Right lobe of liver (tissue), 6 donors: ENCODE results near the gene ASB17. TPM values are rescaled to one million over a fixed set of nuclear protein-coding genes. Genes with fewer than 3 reads are reported as not detected.

ENCODE experiments used
- ATAC-seq, 4 donors: fragments of 200-7000 bp; cut with Tn5 transposase; one replicate each; pipeline ENCODE4 v1.9.1; 2020; ENCODE audit warnings: mild to moderate bottlenecking in 4 of 4, moderate library complexity in 4 of 4
- DNase-seq, 3 donors: peaks; one replicate each; pipeline ENCODE4 v3.0.0-alpha.2; 2020
- H3K27ac ChIP-seq, 3 donors: fragments of 200-600 bp; one replicate each; pipeline ENCODE4 v1.8.0; 2022
- H3K27me3 ChIP-seq, 2 donors: fragments of 200-600 bp; one replicate each; pipeline ENCODE4 v1.8.0; 2022
- H3K36me3 ChIP-seq, 4 donors: fragments of 200-600 bp; sonication (generic) in 1 of 4; one replicate each; pipeline versions ENCODE4 v1.5.1 to v1.8.0; 2017 to 2022; ENCODE audit warnings: control low read depth in 1 of 4
- H3K4me1 ChIP-seq, 4 donors: fragments of 200-600 bp; sonication (generic) in 1 of 4; one replicate each; pipeline versions ENCODE4 v1.5.1 to v1.8.0; 2017 to 2022; ENCODE audit warnings: control low read depth in 1 of 4
- H3K4me3 ChIP-seq, 3 donors: fragments of 200-600 bp; one replicate each; pipeline ENCODE4 v1.8.0; 2022
- H3K9me3 ChIP-seq, 4 donors: fragments of 200-600 bp; sonication (generic) in 1 of 4; one replicate each; pipeline versions ENCODE4 v1.5.1 to v1.8.0; 2017 to 2022; ENCODE audit warnings: control low read depth in 1 of 4
- CTCF ChIP-seq, 4 donors: fragments of 200-600 bp in 3 of 4; fragments of 450-650 bp in 1 of 4; IDR thresholded peaks; one replicate each; pipeline versions ENCODE4 v1.5.1 to v1.8.0; 2016 to 2022; ENCODE audit warnings: antibody characterized with exemption in 4 of 4, mild to moderate bottlenecking in 2 of 4
- POLR2A ChIP-seq: fragments of 450-650 bp; IDR thresholded peaks from one replicate; pipeline ENCODE4 v1.6.1; 2017; ENCODE audit warnings: antibody characterized with exemption, mild to moderate bottlenecking
- WGBS: methylation state at CpG from one replicate; pipeline ENCODE4 v1.1.6; 2018; ENCODE audit warnings: low coverage, low lambda C conversion rate; ENCODE audit not compliant: insufficient coverage; ENCODE audit errors: missing lambda C conversion rate; 5-methylcytosine and 5-hydroxymethylcytosine counted together
- intact Hi-C, 2 donors: fragments of 100-400 bp; cut with DNase I; formaldehyde crosslinking; loops; one replicate each; pipeline versions ENCODE4 v1.11.2 to v1.14.1; 2022
- total RNA-seq, 6 experiments: library from RNA; depleted of rRNA in 2 of 6; stranded (reverse); fragments of >200 nt in 2 of 6; fragmentation: NEBNext Ultra II Directional in 3 of 6; extraction: Animal tissue kit (Norgen Biotek cat#: 25700) in 3 of 6; gene quantifications; one replicate each; pipeline versions ENCODE4 v1.1.0 to v1.2.4, GENCODE V29; 2016 to 2023
- donor health status: DM: no; HTN: yes; CAD: no.
- donor health status: DM: no; HTN: no; CAD: no.
- donor health status: DM: no; HTN: no; CAD: no.
- donor health status: DM: no; HTN: yes; CAD: no.
- donor health status: DM: no; HTN: yes; CAD: no.

Gene ASB17
- total RNA-seq, 6 experiments from 2014 or later = not detected

GRCh38 chr1:75879985-75880384 lies 52.2 kb downstream of the ASB17 start:
- H3K4me1 ChIP-seq = no peaks in the 10 kb centered on the region
- ATAC-seq (no peak), DNase-seq (no peak)
- H3K27me3 ChIP-seq = no peaks in the 10 kb centered on the region
- H3K36me3 ChIP-seq = no peaks in the 10 kb centered on the region
- H3K27ac ChIP-seq = no peak overlapping the region
- H3K4me3 ChIP-seq = no peak overlapping the region
- 40% methylated on average over 1 of the region's 1 CpG for WGBS
- intact Hi-C loops = no loop called here
- TF ChIP-seq CTCF (IDR thresholded peaks at IDR 0.05) (no peak), POLR2A (no peak)
- no peaks in the 10 kb centered on the region for H3K9me3 ChIP-seq

GRCh38 chr1:75870951-75871350 lies 61.3 kb downstream of the ASB17 start:
- Histone ChIP-seq H3K36me3 (no peaks in the 10 kb centered on the region), H3K27ac (no peak overlapping the region), H3K4me3 (no peak overlapping the region), H3K27me3 (no peaks in the 10 kb centered on the region), H3K4me1 (no peaks in the 10 kb centered on the region), H3K9me3 (no peaks in the 10 kb centered on the region)
- ATAC-seq = no peak
- TF ChIP-seq CTCF (IDR thresholded peaks at IDR 0.05) = no peak
- no peak for TF ChIP-seq POLR2A
- 25% methylated on average over 1 of the region's 1 CpG for WGBS
- DNase-seq = no peak
- intact Hi-C loops = no loop called here

Other genes starting within 250 kb of the ASB17 start
- gene ACADM, start 207.7 kb downstream of the ASB17 start, total RNA-seq = 100 to 1,000 TPM in 4 of 6 experiments, 10 to 100 TPM in 2; 71.9 to 168 (median 124) TPM
- 10 to 100 TPM; 34.1 to 47.8 (median 41.4) TPM for gene RABGGTB, start 146.1 kb downstream of the ASB17 start, total RNA-seq
- under 1 TPM in 4 of 6 experiments, not detected in 2; 0.05 to 0.09 (median 0.08) TPM for gene MSH4, start 135.5 kb downstream of the ASB17 start, total RNA-seq
- gene ST6GALNAC3, start 142.3 kb upstream of the ASB17 start, total RNA-seq = 1 to 10 TPM; 1.4 to 3.2 (median 2.6) TPM